SU-DHL-6 (cell line): ENCODE measurements around the gene WASL.

Source experiments
- H2AFZ ChIP-seq: fragments of 200-600 bp; sonication (generic); 2 replicates; pipeline ENCODE4 v1.6.1; 2014; ENCODE audit warnings: low read depth, mild to moderate bottlenecking, moderate library complexity, mixed read lengths, antibody characterized with exemption, low read length; ENCODE audit not compliant: severe bottlenecking
- H3F3A ChIP-seq: fragments of 200-600 bp; shearing (Covaris generic); 2 replicates; pipeline ENCODE4 v1.6.0; 2016; ENCODE audit warnings: antibody characterized with exemption, mild to moderate bottlenecking; ENCODE audit not compliant: insufficient read depth
- H3K27ac ChIP-seq: fragments of 200-600 bp; sonication (generic); 2 replicates; pipeline ENCODE4 v1.5.1; 2016; ENCODE audit warnings: low read depth, mild to moderate bottlenecking, low read length, moderate library complexity, mixed read lengths
- H3K27me3 ChIP-seq: fragments of 200-600 bp; sonication (generic), shearing (Covaris generic); 2 replicates; pipeline ENCODE4 v1.6.0; 2014; ENCODE audit warnings: mild to moderate bottlenecking, low read length
- H3K36me3 ChIP-seq: fragments of 200-600 bp; sonication (generic); 2 replicates; pipeline ENCODE4 v1.6.1; 2014; ENCODE audit warnings: mild to moderate bottlenecking, low read length, mixed read lengths
- H3K4me2 ChIP-seq: fragments of 300-600, 200-600 bp; shearing (Covaris generic), sonication (generic); 2 replicates; pipeline ENCODE4 v1.6.0; 2014; ENCODE audit warnings: low read length, low read depth, mild to moderate bottlenecking; ENCODE audit not compliant: poor library complexity, severe bottlenecking
- H3K4me3 ChIP-seq: fragments of 200-600 bp; sonication (generic); 2 replicates; pipeline ENCODE4 v1.5.1; 2014; ENCODE audit warnings: antibody characterized with exemption, low read length, mild to moderate bottlenecking, mixed read lengths; ENCODE audit not compliant: insufficient read depth, poor library complexity, severe bottlenecking
- H3K79me2 ChIP-seq: fragments of 200-600 bp; sonication (generic); 2 replicates; pipeline ENCODE4 v1.6.1; 2014; ENCODE audit warnings: mild to moderate bottlenecking, low read length, moderate library complexity; ENCODE audit not compliant: insufficient read depth
- H3K9ac ChIP-seq: fragments of 200-600 bp; sonication (generic); 2 replicates; pipeline ENCODE4 v1.7.0; 2014; ENCODE audit warnings: mild to moderate bottlenecking, low read length
- H3K9me2 ChIP-seq: fragments of 200-600 bp; sonication (generic); replicated peaks from 2 replicates; pipeline ENCODE4 v1.6.1; 2014; ENCODE audit warnings: low read length; ENCODE audit not compliant: insufficient read depth
- H3K9me3 ChIP-seq: fragments of 200-600 bp; sonication (generic); 2 replicates; pipeline ENCODE4 v1.6.1; 2014; ENCODE audit warnings: low read length, mixed read lengths; ENCODE audit not compliant: insufficient read depth
- H4K20me1 ChIP-seq: fragments of 200-600 bp; sonication (generic); 2 replicates; pipeline ENCODE4 v1.6.1; 2014; ENCODE audit warnings: low read depth, mild to moderate bottlenecking, antibody characterized with exemption, low read length, moderate library complexity, mixed read lengths
- EZH2phosphoT487 ChIP-seq: fragments of 200-600 bp; sonication (generic), shearing (Covaris generic); conservative IDR thresholded peaks from 2 replicates; pipeline ENCODE4 v1.6.1; 2018; ENCODE audit warnings: mild to moderate bottlenecking, antibody characterized with exemption, low read length, moderate library complexity, mixed read lengths
- TF ChIP-seq, protein P1 (sequence below): fragments of 200-600 bp; sonication (generic); IDR thresholded peaks from one replicate; pipeline ENCODE4 v1.5.1; 2017; ENCODE audit warnings: antibody characterized with exemption, mild to moderate bottlenecking, low read length, moderate library complexity; ENCODE audit not compliant: insufficient read depth, poor library complexity, severe bottlenecking

WASL gene

DNA sequence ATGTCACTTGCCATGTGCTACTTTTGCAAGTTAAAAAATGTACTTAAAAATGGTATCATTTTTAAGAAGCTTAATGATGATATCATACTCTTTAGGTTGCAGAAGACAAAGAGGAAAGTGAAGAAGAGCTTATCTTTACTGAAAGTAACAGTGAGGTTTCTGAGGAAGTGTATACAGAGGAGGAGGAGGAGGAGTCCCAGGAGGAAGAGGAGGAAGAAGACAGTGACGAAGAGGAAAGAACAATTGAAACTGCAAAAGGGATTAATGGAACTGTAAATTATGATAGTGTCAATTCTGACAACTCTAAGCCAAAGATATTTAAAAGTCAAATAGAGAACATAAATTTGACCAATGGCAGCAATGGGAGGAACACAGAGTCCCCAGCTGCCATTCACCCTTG lies 87.0 kb downstream of the WASL start:
- H4K20me1 ChIP-seq: no peaks in the 10 kb centered on the region
- no peaks in the 10 kb centered on the region for H3F3A ChIP-seq
- no peak overlapping the region for H3K9ac ChIP-seq
- H3K4me3 ChIP-seq: no peak overlapping the region
- H3K4me2 ChIP-seq: no peak overlapping the region
- no peak for TF ChIP-seq EZH2phosphoT487
- no peaks in the 10 kb centered on the region for H3K79me2 ChIP-seq
- H3K9me2 ChIP-seq: no peaks in the 10 kb centered on the region
- H2AFZ ChIP-seq: no peak overlapping the region
- H3K27me3 ChIP-seq: no peaks in the 10 kb centered on the region
- H3K36me3 ChIP-seq: no peaks in the 10 kb centered on the region
- H3K27ac ChIP-seq: no peak overlapping the region
- no peaks in the 10 kb centered on the region for H3K9me3 ChIP-seq

DNA sequence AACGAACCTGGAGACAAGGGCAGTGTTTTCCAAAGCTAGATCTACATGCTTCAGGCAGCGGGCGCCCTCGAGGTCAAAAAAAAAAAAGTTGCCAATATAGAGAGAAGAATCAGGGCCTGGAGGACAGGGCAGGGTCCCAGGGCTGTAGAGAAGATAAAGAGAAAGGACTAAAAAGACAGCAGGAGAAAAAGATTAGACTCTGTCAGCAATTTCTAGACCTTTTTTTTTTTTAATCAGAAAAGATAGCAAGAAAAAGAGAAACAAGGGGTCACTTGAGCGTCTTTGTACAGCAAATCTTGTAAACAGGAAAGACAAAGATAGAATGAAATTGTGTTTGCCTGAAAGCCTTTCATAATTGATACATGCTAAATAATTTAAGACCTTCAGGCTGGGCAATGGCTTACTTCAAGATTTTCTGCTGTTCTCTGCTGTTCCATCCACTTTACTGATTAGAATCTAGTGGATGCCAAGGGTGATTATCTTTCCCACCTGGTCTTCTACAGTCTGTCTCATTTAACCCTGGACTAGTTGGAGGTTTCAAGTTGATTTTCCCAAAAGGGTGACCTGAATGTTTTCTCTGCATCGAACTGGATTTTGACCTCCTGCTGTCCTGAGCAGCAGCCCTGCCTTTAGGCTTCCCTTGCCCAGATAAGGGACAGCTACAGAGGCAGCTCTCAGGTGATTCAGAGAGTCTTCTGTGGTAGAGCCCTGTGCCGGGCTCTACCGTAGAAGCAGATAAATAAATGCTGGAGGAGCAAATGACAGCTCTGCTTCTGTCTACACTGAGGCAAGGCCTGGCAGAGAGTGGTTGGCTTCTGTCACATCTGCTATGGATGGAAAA lies 88.1 kb downstream of the WASL start:
- TF ChIP-seq, protein P1, sequence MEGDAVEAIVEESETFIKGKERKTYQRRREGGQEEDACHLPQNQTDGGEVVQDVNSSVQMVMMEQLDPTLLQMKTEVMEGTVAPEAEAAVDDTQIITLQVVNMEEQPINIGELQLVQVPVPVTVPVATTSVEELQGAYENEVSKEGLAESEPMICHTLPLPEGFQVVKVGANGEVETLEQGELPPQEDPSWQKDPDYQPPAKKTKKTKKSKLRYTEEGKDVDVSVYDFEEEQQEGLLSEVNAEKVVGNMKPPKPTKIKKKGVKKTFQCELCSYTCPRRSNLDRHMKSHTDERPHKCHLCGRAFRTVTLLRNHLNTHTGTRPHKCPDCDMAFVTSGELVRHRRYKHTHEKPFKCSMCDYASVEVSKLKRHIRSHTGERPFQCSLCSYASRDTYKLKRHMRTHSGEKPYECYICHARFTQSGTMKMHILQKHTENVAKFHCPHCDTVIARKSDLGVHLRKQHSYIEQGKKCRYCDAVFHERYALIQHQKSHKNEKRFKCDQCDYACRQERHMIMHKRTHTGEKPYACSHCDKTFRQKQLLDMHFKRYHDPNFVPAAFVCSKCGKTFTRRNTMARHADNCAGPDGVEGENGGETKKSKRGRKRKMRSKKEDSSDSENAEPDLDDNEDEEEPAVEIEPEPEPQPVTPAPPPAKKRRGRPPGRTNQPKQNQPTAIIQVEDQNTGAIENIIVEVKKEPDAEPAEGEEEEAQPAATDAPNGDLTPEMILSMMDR: no peak
- no peak for TF ChIP-seq EZH2phosphoT487
- Histone ChIP-seq H2AFZ (no peak overlapping the region), H3K27ac (no peak overlapping the region), H3K9ac (no peak overlapping the region), H4K20me1 (no peaks in the 10 kb centered on the region), H3K9me3 (no peaks in the 10 kb centered on the region), H3K4me2 (no peak overlapping the region), H3K36me3 (no peaks in the 10 kb centered on the region), H3K4me3 (no peak overlapping the region), H3F3A (no peaks in the 10 kb centered on the region), H3K27me3 (no peaks in the 10 kb centered on the region), H3K79me2 (no peaks in the 10 kb centered on the region), H3K9me2 (no peaks in the 10 kb centered on the region)

DNA sequence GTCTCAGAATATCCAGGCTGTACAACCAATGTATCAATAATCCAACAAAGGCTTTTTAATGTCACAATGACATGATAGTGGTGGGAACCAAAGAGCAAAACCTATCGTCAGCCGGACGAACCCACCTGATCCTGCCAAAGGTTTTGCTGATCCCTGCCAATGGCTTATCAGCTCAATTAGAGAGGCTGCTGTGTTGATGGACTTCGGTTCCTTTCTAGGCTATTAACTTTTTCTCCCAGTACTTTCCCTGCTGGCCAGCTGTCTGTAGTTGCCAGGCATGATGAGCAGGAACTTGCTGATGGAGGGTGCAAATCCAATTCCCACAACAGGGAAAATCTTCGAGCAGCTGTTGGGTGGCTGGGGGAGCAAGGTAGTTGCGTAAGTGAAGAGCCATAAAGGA lies 90.8 kb downstream of the WASL start:
- no peak overlapping the region for H3K9ac ChIP-seq
- no peaks in the 10 kb centered on the region for H3F3A ChIP-seq
- TF ChIP-seq, protein P1: no peak
- TF ChIP-seq EZH2phosphoT487: no peak
- H3K9me3 ChIP-seq: no peaks in the 10 kb centered on the region
- no peaks in the 10 kb centered on the region for H3K27me3 ChIP-seq
- no peak overlapping the region for H3K4me2 ChIP-seq
- H2AFZ ChIP-seq: no peak overlapping the region
- H4K20me1 ChIP-seq: no peaks in the 10 kb centered on the region
- no peaks in the 10 kb centered on the region for H3K9me2 ChIP-seq
- no peak overlapping the region for H3K27ac ChIP-seq
- no peak overlapping the region for H3K4me3 ChIP-seq
- no peaks in the 10 kb centered on the region for H3K79me2 ChIP-seq
- no peaks in the 10 kb centered on the region for H3K36me3 ChIP-seq

DNA sequence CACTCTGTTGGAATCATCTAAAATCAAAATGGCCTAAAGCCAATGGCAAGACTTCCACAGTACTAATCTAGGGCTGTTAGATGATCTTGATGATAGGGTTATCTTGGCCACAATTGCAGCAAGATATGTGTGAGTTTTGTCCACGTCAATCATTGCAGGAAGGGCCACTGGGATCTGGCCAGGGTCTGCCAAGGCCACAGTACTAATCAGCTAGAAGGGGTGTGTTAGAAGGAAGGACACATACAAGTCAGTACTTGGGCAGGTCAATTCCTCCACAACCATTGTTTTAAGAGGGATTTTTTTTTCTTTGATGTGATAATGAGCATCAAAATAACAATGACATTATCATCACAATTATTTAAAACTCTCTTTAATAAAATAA lies 91.5 kb downstream of the WASL start:
- Histone ChIP-seq H3F3A (no peaks in the 10 kb centered on the region), H3K9me3 (no peaks in the 10 kb centered on the region), H3K9ac (no peak overlapping the region), H3K4me3 (no peak overlapping the region), H3K27ac (no peak overlapping the region), H2AFZ (no peak overlapping the region), H4K20me1 (no peaks in the 10 kb centered on the region), H3K9me2 (no peaks in the 10 kb centered on the region), H3K27me3 (no peaks in the 10 kb centered on the region), H3K79me2 (no peaks in the 10 kb centered on the region), H3K36me3 (no peaks in the 10 kb centered on the region), H3K4me2 (no peak overlapping the region)
- TF ChIP-seq EZH2phosphoT487: no peak
- TF ChIP-seq, protein P1: no peak
